GM06990 (cell line): ENCODE data around the gene ABCB11.
"Not testable (repeated sequence)": the region's sequence is repeated elsewhere in the genome, so short reads cannot be mapped to it uniquely, and the experiment has no call there.

Experiments used
- DNase-seq: peaks from one replicate; pipeline ENCODE4 v3.0.0-alpha.2; 2011; ENCODE audit not compliant: insufficient read length; ENCODE audit errors: extremely low read depth
- H3K27me3 ChIP-seq: replicated peaks from 2 replicates; pipeline ENCODE4 v1.6.0; 2011; ENCODE audit warnings: low read length; ENCODE audit not compliant: control insufficient read depth, insufficient read depth
- H3K36me3 ChIP-seq: 2 replicates; pipeline ENCODE4 v1.5.1; 2011; ENCODE audit warnings: low read length; ENCODE audit not compliant: control insufficient read depth, insufficient read depth
- H3K4me3 ChIP-seq: replicated peaks from 2 replicates; pipeline ENCODE4 v1.5.1; 2011; ENCODE audit warnings: low read depth, mild to moderate bottlenecking, control low read depth, low read length
- TF ChIP-seq, protein P1 (sequence below): IDR thresholded peaks from 2 replicates; pipeline ENCODE4 v1.5.1; 2011; ENCODE audit warnings: low read length, control low read depth, mild to moderate bottlenecking, inconsistent platforms; ENCODE audit not compliant: insufficient read depth, poor library complexity, severe bottlenecking

The ABCB11 gene

DNA sequence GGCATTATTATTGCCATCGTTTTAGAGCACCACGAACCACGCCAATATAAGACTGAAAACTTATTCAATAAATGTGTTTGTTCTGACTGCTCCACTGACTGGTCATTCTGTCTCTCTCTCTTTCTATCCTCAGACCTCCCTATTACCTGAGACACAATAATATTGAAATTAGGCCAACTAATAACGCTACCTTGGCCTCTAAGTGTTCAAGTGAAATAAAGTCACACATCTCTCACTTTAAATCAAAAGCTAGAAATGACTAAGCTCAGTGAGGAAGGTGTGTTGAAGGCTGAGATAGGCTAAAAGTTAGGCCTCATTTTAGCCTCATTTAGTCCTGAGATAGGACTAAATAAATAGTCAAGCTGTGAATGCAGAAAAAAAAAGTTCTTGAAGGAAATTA is 91.2 kb downstream of the ABCB11 start:
- no peak for DNase-seq
- no peak overlapping the region for H3K4me3 ChIP-seq
- TF ChIP-seq, protein P1, sequence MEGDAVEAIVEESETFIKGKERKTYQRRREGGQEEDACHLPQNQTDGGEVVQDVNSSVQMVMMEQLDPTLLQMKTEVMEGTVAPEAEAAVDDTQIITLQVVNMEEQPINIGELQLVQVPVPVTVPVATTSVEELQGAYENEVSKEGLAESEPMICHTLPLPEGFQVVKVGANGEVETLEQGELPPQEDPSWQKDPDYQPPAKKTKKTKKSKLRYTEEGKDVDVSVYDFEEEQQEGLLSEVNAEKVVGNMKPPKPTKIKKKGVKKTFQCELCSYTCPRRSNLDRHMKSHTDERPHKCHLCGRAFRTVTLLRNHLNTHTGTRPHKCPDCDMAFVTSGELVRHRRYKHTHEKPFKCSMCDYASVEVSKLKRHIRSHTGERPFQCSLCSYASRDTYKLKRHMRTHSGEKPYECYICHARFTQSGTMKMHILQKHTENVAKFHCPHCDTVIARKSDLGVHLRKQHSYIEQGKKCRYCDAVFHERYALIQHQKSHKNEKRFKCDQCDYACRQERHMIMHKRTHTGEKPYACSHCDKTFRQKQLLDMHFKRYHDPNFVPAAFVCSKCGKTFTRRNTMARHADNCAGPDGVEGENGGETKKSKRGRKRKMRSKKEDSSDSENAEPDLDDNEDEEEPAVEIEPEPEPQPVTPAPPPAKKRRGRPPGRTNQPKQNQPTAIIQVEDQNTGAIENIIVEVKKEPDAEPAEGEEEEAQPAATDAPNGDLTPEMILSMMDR: no peak
- H3K36me3 ChIP-seq: no peaks in the 10 kb centered on the region
- H3K27me3 ChIP-seq: no peaks in the 10 kb centered on the region

DNA sequence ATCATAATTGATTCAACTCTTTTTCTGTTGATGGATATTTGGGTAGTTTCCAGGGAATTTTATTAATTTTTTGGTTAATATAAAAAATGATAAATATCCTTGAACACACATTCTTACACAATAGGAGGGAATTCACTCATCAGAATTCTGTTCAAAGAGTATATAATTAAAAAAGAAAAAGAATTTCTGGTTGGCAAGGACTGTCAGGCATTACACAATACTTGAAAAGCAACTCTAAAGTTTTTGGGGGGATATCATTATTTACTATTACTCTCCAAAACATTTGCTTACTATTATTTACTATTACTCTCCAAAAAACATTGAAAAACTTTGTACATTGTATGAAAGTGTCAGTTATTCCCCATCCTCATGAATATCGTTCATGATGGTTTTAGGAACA is 92.1 kb downstream of the ABCB11 start:
- H3K36me3 ChIP-seq: no peaks in the 10 kb centered on the region
- DNase-seq: no peak
- H3K27me3 ChIP-seq: no peaks in the 10 kb centered on the region
- no peak overlapping the region for H3K4me3 ChIP-seq
- TF ChIP-seq, protein P1: no peak

DNA sequence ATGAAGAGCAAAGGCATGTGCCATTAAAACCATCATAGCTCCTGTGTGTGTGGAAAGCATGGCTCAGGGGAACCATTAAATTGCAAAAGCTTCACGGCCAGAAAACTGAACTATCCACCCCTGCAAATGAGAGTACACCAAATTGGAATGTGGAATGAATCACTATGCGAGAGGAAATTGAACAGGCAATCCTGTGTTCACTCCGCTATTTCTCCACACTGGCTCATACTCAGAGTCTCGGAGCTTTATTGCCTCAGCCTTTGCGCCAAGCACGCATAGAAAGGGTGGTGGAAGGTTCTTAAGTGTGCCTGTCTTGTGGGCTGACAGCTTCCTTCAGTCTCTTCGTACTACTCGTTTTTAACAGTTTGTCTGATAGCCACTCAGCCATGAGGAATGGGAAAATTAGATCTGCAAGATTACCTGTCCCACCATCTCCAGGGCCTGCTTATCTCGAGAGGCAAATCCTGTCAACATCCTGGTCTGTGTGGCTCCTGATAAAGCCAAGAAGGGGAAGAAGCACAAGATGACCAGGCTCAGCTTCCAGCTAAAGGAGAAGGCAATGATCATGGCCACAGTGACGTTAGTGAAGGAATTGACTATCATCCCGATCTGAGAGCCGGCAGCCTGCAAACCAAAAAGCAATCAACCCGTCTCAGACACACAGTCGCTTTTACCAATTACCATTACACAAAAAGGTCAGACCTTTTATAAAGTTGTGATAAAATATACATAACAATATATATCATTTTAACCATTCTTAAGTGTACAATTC is 95.1 kb downstream of the ABCB11 start:
- no peak for DNase-seq
- TF ChIP-seq, protein P1: no peak
- H3K27me3 ChIP-seq: no peaks in the 10 kb centered on the region
- H3K36me3 ChIP-seq: no peaks in the 10 kb centered on the region
- H3K4me3 ChIP-seq: no peak overlapping the region

DNA sequence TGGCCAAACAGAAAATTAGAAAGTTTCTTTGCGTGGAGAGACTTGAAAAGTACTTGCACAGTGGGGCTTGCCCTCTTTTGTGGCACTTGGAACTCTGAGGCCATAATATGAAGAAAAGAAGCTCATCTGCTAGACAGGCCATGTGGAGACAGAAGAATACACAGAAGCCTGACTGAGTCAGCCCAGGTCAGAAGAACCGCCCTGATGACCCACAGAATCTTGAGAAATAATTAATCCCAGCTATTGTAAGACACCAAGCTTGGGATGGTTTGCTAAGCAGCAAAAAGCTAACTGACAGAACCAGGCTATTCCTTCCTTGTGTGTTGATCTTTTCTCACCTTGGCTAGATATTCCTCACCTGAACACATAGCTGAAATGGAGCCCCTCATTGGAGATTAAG is 96.3 kb downstream of the ABCB11 start:
- Histone ChIP-seq H3K4me3 (no peak overlapping the region), H3K36me3 (no peaks in the 10 kb centered on the region), H3K27me3 (no peaks in the 10 kb centered on the region)
- TF ChIP-seq, protein P1: no peak
- DNase-seq: no peak

DNA sequence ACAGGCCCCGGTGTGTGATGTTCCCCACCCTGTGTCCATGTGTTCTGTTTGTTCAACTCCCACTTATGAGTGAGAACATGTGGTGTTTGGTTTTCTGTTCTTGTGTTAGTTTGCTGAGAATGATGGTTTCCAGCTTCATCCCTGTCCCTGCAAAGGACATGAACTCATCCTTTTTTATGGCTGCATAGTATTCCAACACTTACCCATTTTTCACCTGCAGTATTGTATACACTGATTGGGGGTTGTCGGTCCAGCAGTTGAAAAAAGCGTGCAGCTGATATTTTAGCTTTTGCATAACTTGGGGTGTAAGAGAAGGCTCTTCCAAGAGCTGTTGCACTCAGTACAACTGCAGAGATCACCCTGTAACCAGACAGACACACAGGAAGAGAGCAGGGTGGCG is 99.0 kb downstream of the ABCB11 start:
- DNase-seq, H3K4me3 ChIP-seq, H3K27me3 ChIP-seq, H3K36me3 ChIP-seq: not testable (repeated sequence)

DNA sequence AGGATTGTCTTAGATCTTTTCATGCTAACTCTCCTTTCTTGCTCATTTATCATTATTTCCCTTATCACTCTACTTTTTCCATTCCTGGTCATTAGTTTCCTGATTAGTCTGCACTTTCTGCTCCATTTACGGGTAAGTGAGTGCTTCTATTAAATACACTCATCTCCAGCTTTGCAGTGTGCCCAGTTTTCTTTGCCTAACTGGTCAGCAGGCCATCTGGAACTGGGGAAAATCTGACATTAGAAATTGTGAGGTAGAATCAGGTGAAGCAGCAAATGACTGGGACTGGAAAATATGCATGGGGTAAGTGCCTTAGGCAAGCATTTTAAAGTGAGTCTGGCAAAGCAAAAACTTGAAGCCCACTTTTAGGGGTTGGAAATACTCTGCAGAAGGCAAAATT is 100.9 kb downstream of the ABCB11 start:
- TF ChIP-seq, protein P1: no peak
- no peaks in the 10 kb centered on the region for H3K36me3 ChIP-seq
- DNase-seq: no peak
- H3K4me3 ChIP-seq: no peak overlapping the region
- H3K27me3 ChIP-seq: no peaks in the 10 kb centered on the region
